GM23338 (cell line): Measurements from ENCODE around the gene HHIPL1. TPM values are rescaled to one million over a fixed set of nuclear protein-coding genes. Genes with fewer than 3 reads are reported as not detected.

Experiments used
- ATAC-seq: fragments of 200-7000 bp; cut with Tn5 transposase; 3 replicates; pipeline ENCODE4 v1.9.1; 2020
- DNase-seq: peaks from one replicate; pipeline ENCODE4 v3.0.0-alpha.2; 2015; ENCODE audit warnings: low spot score
- H2AFZ ChIP-seq: fragments of 200-600 bp; sonication (generic); 2 replicates; pipeline ENCODE4 v1.8.0; 2016; ENCODE audit warnings: antibody characterized with exemption, mild to moderate bottlenecking, moderate library complexity
- H3F3A ChIP-seq: fragments of 200-600 bp; sonication (generic); replicated peaks from 2 replicates; pipeline ENCODE4 v1.8.0; 2017; ENCODE audit warnings: antibody characterized with exemption, mixed run types, low read depth
- H3K27ac ChIP-seq: fragments of 200-600 bp; sonication (generic); 2 replicates; pipeline ENCODE4 v1.6.1; 2016; ENCODE audit warnings: low read depth
- H3K27me3 ChIP-seq: fragments of 200-600 bp; sonication (generic); 2 replicates; pipeline ENCODE4 v1.8.0; 2016; ENCODE audit warnings: mild to moderate bottlenecking, mixed run types, moderate library complexity; ENCODE audit not compliant: insufficient read depth
- H3K36me3 ChIP-seq: fragments of 200-600 bp; sonication (generic); 2 replicates; pipeline ENCODE4 v1.8.0; 2016; ENCODE audit warnings: mild to moderate bottlenecking; ENCODE audit not compliant: insufficient read depth
- H3K4me1 ChIP-seq: fragments of 200-600 bp; sonication (generic); 2 replicates; pipeline ENCODE4 v1.8.0; 2016; ENCODE audit warnings: mild to moderate bottlenecking, moderate library complexity; ENCODE audit not compliant: insufficient read depth
- H3K4me2 ChIP-seq: fragments of 200-600 bp; sonication (generic); 2 replicates; pipeline ENCODE4 v1.7.1; 2017; ENCODE audit warnings: mixed run types
- H3K4me3 ChIP-seq: fragments of 200-600 bp; sonication (generic); 2 replicates; pipeline ENCODE4 v1.6.1; 2016; ENCODE audit warnings: mixed run types
- H3K79me2 ChIP-seq: fragments of 200-600 bp; sonication (generic); replicated peaks from 2 replicates; pipeline ENCODE4 v1.8.0; 2017; ENCODE audit warnings: mild to moderate bottlenecking; ENCODE audit not compliant: insufficient read depth
- H3K9me2 ChIP-seq: fragments of 200-600 bp; sonication (generic); 2 replicates; pipeline ENCODE4 v1.8.0; 2017; ENCODE audit not compliant: insufficient read depth
- H4K20me1 ChIP-seq: fragments of 200-600 bp; sonication (generic); replicated peaks from 2 replicates; pipeline ENCODE4 v1.8.0; 2017; ENCODE audit warnings: mild to moderate bottlenecking; ENCODE audit not compliant: insufficient read depth
- H3K27ac Mint-ChIP-seq: 2 replicates; pipeline ENCODE4 v1.8.0; 2020; ENCODE audit warnings: inconsistent platforms, mild to moderate bottlenecking, moderate library complexity, mixed read lengths
- H3K27me3 Mint-ChIP-seq: 3 replicates; pipeline ENCODE4 v1.8.0; 2022; ENCODE audit warnings: low read depth, mild to moderate bottlenecking, moderate library complexity, mixed read lengths, inconsistent platforms; ENCODE audit not compliant: insufficient read depth, poor library complexity
- H3K36me3 Mint-ChIP-seq: 3 replicates; pipeline ENCODE4 v1.8.0; 2021; ENCODE audit warnings: low read depth, mild to moderate bottlenecking, inconsistent platforms, moderate library complexity, mixed read lengths
- H3K4me1 Mint-ChIP-seq: 3 replicates; pipeline ENCODE4 v1.8.0; 2020; ENCODE audit warnings: mild to moderate bottlenecking, inconsistent platforms, mixed read lengths
- H3K4me3 Mint-ChIP-seq: 3 replicates; pipeline ENCODE4 v1.8.0; 2021; ENCODE audit warnings: moderate library complexity, mild to moderate bottlenecking, inconsistent platforms, mixed read lengths
- H3K9me3 Mint-ChIP-seq: 3 replicates; pipeline ENCODE4 v1.8.0; 2020; ENCODE audit warnings: moderate library complexity, mild to moderate bottlenecking, inconsistent platforms, mixed read lengths
- CREB1 ChIP-seq: fragments of 250-450 bp; sonication (Bioruptor Pico); IDR thresholded peaks from 2 replicates; pipeline ENCODE4 v1.5.0; 2020; ENCODE audit warnings: low read depth, mild to moderate bottlenecking, moderate library complexity
- EZH2 ChIP-seq: fragments of 200-600 bp; sonication (generic); IDR thresholded peaks from one replicate; pipeline ENCODE4 v1.8.0; 2017; ENCODE audit warnings: antibody characterized with exemption, mild to moderate bottlenecking, low read depth; ENCODE audit not compliant: unreplicated experiment
- JUNB ChIP-seq: IDR thresholded peaks from one replicate; pipeline ENCODE4 v1.6.1; 2016; ENCODE audit warnings: antibody characterized with exemption; ENCODE audit not compliant: unreplicated experiment
- NANOG ChIP-seq: IDR thresholded peaks from 2 replicates; pipeline ENCODE4 v1.6.1; 2016; ENCODE audit warnings: antibody characterized with exemption, borderline replicate concordance
- STAT1 ChIP-seq: IDR thresholded peaks from one replicate; pipeline ENCODE4 v1.6.1; 2016; ENCODE audit warnings: antibody characterized with exemption; ENCODE audit not compliant: unreplicated experiment
- ZNF114 ChIP-seq: fragments of 250-450 bp; sonication (Bioruptor Pico); IDR thresholded peaks from 2 replicates; pipeline ENCODE4 v1.5.0; 2020; ENCODE audit warnings: mild to moderate bottlenecking, moderate library complexity
- ZNF331 ChIP-seq: fragments of 250-450 bp; sonication (Bioruptor Pico); IDR thresholded peaks from 2 replicates; pipeline ENCODE4 v1.5.0; 2020; ENCODE audit warnings: low read depth, mild to moderate bottlenecking, moderate library complexity
- polyA plus RNA-seq: library from polyadenylated mRNA; unstranded; fragments of >200 nt; fragmentation: Nextera tagmentation; extraction: Ambion mirVana; gene quantifications from 2 replicates; pipeline ENCODE4 v1.2.1, GENCODE V29; 2016
- total RNA-seq: library from RNA; depleted of rRNA; stranded (reverse); fragments of >200 nt; shearing (Covaris generic); gene quantifications from 2 replicates; pipeline ENCODE4 v1.2.3, GENCODE V29; 2014
- TF ChIP-seq, protein P1 (sequence below), 2 experiments: fragments of 200-600 bp in 1 of 2; sonication (generic) in 1 of 2; conservative IDR thresholded peaks; 2 replicates each; pipeline versions ENCODE4 v1.5.1 to v1.6.1; 2016 to 2017; ENCODE audit warnings: antibody characterized with exemption in 2 of 2, low read depth in 2 of 2, mild to moderate bottlenecking in 2 of 2, moderate library complexity in 1 of 2
- TF ChIP-seq, protein P2 (sequence below): IDR thresholded peaks from one replicate; pipeline ENCODE4 v1.6.1; 2018; ENCODE audit warnings: antibody characterized with exemption; ENCODE audit not compliant: unreplicated experiment
- TF ChIP-seq, protein P3 (sequence below): IDR thresholded peaks from 2 replicates; pipeline ENCODE4 v1.6.1; 2016; ENCODE audit warnings: antibody characterized with exemption

Gene HHIPL1
- total and polyA plus RNA-seq, 2 experiments from 2014 or later: 1.9 to 2.0 TPM

DNA sequence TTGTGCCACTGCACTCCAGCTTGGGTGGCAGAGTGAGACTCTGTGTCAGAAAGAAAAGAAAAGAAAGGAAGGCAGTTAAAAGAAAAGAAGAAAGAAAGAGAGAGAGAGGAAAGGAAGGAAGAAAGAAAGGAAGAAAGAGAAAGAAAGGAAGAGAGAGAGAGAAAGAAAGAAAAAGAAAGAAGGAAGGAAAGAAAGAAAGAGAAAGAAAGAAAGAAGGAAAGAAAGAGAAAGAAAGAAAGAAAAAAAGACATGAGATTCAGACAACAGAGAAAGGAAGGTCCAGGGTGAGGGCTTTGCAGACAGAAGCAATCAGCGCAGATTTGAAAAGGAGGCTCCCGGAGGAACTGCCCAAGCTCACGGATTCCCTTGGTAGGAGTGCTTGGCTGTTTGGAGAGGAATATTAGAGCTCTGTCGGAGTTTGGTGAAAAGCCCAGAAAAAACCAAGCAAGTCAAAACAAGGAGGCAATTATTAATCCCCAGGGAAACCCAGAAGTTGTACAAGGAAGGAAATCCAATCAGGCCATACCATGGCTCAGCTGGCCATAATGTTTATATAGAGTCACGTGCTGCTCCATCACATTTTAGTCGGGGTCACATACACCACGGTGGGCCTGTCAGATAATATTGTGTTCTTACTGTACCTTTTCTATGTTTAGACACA is 29.3 kb upstream of the HHIPL1 start:
- no peak overlapping the region for H3K4me3 Mint-ChIP-seq
- H3K27me3 Mint-ChIP-seq: peaks cover 4% of the 10 kb centered on the region
- no peak overlapping the region for H3K27ac Mint-ChIP-seq

More for the DNA sequence above, 29.3 kb upstream of the HHIPL1 start:
- H3K27ac ChIP-seq: no peak overlapping the region
- Mint-ChIP-seq H3K36me3 (no peaks in the 10 kb centered on the region), H3K9me3 (no peaks in the 10 kb centered on the region), H3K4me1 (peaks cover 9% of the 10 kb centered on the region)
- no peaks in the 10 kb centered on the region for H3K36me3 ChIP-seq
- ATAC-seq: no peak
- H4K20me1 ChIP-seq: no peaks in the 10 kb centered on the region
- no peaks in the 10 kb centered on the region for H3F3A ChIP-seq
- TF ChIP-seq CREB1 (CRISPR knock-in tag) (no peak), JUNB (no peak), ZNF331 (CRISPR knock-in tag) (no peak), EZH2 (no peak), ZNF114 (no peak), STAT1 (no peak), NANOG (no peak)
- TF ChIP-seq, protein P1, sequence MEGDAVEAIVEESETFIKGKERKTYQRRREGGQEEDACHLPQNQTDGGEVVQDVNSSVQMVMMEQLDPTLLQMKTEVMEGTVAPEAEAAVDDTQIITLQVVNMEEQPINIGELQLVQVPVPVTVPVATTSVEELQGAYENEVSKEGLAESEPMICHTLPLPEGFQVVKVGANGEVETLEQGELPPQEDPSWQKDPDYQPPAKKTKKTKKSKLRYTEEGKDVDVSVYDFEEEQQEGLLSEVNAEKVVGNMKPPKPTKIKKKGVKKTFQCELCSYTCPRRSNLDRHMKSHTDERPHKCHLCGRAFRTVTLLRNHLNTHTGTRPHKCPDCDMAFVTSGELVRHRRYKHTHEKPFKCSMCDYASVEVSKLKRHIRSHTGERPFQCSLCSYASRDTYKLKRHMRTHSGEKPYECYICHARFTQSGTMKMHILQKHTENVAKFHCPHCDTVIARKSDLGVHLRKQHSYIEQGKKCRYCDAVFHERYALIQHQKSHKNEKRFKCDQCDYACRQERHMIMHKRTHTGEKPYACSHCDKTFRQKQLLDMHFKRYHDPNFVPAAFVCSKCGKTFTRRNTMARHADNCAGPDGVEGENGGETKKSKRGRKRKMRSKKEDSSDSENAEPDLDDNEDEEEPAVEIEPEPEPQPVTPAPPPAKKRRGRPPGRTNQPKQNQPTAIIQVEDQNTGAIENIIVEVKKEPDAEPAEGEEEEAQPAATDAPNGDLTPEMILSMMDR (conservative IDR thresholded peaks at IDR 0.05; ENCODE audit: low read depth in 2 of 2): no peak
- TF ChIP-seq, protein P2, sequence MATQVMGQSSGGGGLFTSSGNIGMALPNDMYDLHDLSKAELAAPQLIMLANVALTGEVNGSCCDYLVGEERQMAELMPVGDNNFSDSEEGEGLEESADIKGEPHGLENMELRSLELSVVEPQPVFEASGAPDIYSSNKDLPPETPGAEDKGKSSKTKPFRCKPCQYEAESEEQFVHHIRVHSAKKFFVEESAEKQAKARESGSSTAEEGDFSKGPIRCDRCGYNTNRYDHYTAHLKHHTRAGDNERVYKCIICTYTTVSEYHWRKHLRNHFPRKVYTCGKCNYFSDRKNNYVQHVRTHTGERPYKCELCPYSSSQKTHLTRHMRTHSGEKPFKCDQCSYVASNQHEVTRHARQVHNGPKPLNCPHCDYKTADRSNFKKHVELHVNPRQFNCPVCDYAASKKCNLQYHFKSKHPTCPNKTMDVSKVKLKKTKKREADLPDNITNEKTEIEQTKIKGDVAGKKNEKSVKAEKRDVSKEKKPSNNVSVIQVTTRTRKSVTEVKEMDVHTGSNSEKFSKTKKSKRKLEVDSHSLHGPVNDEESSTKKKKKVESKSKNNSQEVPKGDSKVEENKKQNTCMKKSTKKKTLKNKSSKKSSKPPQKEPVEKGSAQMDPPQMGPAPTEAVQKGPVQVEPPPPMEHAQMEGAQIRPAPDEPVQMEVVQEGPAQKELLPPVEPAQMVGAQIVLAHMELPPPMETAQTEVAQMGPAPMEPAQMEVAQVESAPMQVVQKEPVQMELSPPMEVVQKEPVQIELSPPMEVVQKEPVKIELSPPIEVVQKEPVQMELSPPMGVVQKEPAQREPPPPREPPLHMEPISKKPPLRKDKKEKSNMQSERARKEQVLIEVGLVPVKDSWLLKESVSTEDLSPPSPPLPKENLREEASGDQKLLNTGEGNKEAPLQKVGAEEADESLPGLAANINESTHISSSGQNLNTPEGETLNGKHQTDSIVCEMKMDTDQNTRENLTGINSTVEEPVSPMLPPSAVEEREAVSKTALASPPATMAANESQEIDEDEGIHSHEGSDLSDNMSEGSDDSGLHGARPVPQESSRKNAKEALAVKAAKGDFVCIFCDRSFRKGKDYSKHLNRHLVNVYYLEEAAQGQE: no peak
- TF ChIP-seq, protein P3, sequence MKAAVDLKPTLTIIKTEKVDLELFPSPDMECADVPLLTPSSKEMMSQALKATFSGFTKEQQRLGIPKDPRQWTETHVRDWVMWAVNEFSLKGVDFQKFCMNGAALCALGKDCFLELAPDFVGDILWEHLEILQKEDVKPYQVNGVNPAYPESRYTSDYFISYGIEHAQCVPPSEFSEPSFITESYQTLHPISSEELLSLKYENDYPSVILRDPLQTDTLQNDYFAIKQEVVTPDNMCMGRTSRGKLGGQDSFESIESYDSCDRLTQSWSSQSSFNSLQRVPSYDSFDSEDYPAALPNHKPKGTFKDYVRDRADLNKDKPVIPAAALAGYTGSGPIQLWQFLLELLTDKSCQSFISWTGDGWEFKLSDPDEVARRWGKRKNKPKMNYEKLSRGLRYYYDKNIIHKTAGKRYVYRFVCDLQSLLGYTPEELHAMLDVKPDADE: no peak
- H3K9me2 ChIP-seq: no peaks in the 10 kb centered on the region
- no peak overlapping the region for H3K4me3 ChIP-seq
- H3K4me1 ChIP-seq: no peaks in the 10 kb centered on the region
- 0 out of 2 replicates have a peak overlapping the region, but pooled peaks have one; percentile 44 for H2AFZ ChIP-seq
- H3K79me2 ChIP-seq: no peaks in the 10 kb centered on the region
- no peak for DNase-seq
- no peaks in the 10 kb centered on the region for H3K27me3 ChIP-seq
- H3K4me2 ChIP-seq: no peak overlapping the region
